H54 (cell line): ENCODE data around the gene DNM2.
"Not testable (repeated sequence)": the region's sequence is repeated elsewhere in the genome, so short reads cannot be mapped to it uniquely, and the experiment has no call there.

Experiments
- DNase-seq: peaks from one replicate; pipeline ENCODE4 v3.0.0; 2011; ENCODE audit warnings: low spot score, mixed read lengths; ENCODE audit not compliant: insufficient read length
- FAIRE-seq: peaks from 3 replicates; lab custom pipeline; 2011; peaks lifted over from hg19 to GRCh38; lab: Jason Lieb, UNC
- POLR2A ChIP-seq: IDR thresholded peaks from 2 replicates; pipeline ENCODE4 v1.6.1; 2011; ENCODE audit warnings: low read depth, mild to moderate bottlenecking, low read length

Gene DNM2

GRCh38 chr19:10724573-10725071 is 6.7 kb downstream of the DNM2 start:
- no peak for TF ChIP-seq POLR2A
- DNase-seq, result no peak
- FAIRE-seq, result no peak

DNA sequence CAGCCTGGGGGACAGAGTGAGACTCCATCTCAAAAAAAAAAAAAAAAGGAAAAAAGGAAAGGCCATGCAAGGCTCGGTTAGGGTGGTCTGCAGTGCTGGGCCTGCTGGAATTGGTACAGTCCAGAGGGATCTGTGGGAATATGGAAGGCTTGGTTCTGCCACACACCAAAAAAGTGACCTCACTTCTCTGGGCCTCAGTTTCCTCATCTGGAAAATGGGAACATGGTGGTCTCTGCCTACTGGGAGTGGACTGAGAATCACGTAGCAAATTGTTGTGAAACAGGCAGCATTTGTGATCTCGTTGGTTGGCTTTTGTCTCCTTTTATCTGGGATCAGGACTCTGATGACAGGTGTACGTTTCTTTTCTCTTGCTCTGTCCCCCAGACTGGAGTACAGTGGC is 7.5 kb downstream of the DNM2 start:
- FAIRE-seq (no peak), DNase-seq (no peak)
- TF ChIP-seq POLR2A, result no peak

DNA sequence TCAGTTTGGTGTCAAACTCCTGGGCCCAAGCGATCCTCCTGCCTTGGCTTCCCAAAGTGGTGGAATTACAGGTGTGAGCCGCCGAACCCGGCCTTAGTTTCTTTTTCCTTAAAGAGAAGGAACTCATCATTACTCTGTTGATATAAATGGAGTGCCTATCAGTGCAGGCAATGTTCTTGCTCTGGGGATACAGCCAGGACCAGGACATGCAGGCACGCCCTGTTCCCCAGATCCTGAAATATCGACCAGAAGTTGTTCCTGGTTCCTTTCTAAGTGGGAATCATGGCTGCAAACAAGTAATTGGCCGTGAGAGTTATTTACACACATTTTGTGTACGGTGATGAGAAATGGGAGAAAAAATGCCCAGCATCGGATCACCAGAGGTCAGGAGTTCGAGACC is 8.4 kb downstream of the DNM2 start:
- DNase-seq, result no peak
- TF ChIP-seq POLR2A, result no peak
- no peak for FAIRE-seq

DNA sequence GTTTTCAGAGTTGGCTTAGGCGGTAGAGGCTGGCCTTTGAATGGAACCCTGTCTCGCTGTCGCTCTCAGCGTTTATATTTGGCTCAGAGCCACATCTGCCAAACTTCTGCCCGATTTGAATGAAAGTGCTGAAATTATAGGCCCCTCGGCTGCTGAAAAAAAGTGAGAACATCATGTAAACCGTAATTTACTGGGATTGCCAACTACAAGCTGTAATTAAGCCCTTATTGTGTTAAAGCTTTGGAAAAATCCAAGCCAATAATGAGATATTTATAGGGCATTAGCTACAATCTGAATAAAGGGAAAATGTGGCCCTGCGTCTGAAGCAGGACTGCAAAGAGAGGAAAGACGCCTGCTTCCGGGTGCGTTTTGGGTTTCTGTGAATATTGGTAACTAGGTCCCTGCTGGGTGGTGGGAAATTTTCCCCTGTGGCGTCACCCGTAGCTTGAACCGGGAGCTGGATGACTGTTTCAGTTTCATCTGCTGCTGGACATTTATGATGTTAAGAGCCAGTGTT is 9.9 kb downstream of the DNM2 start:
- no peak for TF ChIP-seq POLR2A
- FAIRE-seq, result no peak
- no peak for DNase-seq

DNA sequence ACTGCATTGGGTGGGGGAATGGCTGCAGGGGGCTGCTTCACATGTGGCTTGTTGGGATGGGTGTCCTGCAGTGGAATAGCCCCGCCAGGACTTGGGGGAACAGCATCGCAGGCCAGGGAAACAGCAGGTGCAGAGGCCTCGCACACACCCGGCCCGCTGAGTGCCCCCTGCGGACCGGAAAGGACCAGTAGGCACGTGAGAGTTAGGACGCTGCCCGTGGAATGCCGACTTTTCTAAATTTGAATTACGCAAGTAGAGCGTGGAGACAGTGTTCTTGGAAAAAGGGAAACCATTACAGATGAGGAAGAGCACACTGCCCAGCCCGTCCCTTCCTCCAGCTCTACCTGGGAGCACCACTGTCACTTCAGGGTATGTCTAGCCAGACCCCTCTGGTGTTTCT is 11.5 kb downstream of the DNM2 start:
- TF ChIP-seq POLR2A, result no peak
- FAIRE-seq, result no peak
- no peak for DNase-seq

DNA sequence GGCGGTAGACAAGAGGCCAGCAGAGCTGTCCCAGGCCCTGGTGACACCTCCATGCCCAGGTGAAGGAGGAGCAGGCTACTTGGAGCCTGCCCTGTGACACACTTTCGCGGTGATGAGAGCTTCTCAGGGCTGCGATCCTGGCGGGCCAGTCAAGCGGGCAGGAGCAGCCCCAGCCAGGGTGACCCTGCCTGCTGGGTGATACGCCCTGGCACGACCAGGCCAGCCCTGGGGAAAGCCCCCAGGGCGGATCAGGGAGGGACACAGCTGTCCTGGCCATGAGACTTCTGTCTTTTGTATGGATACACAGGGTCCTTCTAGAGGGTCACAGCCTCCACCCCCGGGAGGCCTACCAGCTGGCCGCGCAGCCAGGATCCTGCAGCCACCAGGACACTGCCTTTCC is 13.1 kb downstream of the DNM2 start:
- FAIRE-seq (no peak), DNase-seq (no peak)
- TF ChIP-seq POLR2A, result no peak

DNA sequence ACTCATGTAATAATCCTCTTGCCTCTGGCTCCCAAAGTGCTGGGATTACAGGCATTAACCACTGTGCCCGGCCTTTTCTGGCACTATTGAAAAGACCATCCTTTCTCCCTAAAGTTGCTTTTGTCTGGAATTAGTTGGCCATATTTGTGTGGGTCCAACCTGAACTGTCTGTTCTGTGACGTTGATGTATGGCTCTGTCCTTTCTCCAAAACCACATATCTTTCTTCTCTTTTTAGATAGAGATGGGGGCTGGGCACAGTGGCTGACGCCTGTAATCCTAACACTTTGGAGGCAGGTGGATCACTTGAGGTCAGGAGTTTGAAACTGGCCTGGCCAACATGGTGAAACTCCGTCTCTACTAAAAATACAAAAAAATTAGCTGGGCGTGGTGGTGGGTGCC is 17.9 kb downstream of the DNM2 start:
- no peak for DNase-seq
- no peak for FAIRE-seq
- no peak for TF ChIP-seq POLR2A

DNA sequence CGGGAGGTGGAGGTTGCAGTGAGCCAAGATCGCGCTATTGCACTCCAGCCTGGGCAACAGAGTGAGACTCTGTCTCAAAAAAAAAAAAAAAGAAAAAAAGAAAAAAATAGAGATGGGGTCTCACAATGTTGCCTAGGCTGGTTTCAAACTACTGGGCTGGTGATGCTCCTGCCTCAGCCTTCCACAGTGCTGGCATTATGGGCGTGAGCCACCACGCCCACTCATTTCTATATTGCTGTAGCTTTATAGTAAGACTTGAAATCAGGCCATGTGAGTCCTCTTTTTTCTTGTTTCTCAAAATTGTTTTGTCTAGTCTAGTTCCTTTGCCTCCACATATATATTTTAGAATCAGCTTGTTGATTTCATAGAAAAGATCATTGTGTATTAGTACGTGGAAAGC is 18.3 kb downstream of the DNM2 start:
- TF ChIP-seq POLR2A, result no peak
- no peak for FAIRE-seq
- DNase-seq, result no peak

DNA sequence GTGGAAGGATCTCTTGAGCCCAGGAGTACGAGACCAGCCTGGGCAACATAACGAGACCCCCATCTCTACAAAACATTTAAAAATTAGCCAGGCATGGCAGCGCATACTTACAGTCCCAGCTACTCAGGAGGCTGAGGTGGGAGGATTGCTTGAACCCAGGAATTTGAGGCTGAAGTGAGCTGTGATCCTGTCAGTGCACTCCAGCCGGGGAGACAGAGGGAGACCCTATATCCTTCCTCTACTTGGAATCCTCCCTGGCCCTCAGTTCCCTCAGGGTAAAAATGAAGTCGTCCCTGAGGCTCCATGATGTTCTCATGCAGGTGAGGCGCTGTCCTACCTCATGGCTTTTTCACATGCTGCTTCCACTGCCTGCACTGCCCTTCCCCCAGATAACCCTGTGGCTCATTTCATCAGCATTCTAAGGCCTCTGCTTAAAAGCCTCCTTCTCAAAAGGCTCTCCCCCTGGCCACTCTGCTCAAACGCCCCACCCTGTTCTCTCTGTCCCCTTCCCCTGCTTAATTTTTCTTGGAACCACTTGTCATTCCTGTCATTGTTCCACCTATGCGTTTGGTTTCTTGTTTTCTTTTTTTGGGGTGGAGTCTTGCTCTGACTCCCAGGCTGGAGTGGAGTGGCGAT is 19.2 kb downstream of the DNM2 start:
- FAIRE-seq, result no peak
- no peak for TF ChIP-seq POLR2A
- DNase-seq, result no peak

DNA sequence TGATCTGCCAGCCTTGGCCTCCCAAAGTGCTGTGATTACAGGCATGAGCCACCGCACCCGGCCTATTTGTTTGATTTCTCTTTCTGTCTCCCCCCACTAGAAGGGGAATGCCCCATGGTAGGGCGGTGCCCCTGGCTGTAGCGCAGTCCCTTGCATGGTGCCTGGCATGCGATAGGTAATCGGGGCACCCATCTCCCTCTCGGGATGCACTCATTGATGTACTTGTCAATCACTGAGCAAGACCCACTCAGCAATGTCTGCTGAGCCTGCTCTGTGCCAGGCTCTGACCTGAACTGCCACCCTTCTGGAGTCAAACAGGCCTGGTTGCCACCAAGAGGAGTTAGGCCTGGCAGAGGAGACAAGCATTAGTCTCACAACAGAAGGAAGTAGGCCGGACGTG is 19.8 kb downstream of the DNM2 start:
- DNase-seq (no peak), FAIRE-seq (no peak)
- TF ChIP-seq POLR2A, result no peak

DNA sequence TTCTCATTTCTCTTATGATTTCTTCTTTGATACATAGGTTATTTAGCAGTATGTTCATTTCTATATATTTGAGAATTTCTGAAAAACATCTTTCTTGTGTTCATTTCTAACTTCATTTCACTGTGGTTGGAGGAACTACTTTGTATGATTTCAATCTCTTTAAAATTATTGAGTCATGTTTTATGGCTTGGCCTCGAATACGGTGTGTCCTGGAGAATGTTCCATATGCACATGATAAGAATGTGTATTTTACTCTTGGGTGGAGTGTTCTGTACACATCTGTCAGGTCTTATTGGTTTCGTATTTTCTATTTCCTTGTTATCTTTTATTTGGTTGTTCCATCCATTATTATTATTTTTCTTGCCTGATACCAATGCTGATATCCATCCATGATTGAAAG is 22.9 kb downstream of the DNM2 start:
- no peak for DNase-seq
- TF ChIP-seq POLR2A, result no peak
- FAIRE-seq, result no peak

DNA sequence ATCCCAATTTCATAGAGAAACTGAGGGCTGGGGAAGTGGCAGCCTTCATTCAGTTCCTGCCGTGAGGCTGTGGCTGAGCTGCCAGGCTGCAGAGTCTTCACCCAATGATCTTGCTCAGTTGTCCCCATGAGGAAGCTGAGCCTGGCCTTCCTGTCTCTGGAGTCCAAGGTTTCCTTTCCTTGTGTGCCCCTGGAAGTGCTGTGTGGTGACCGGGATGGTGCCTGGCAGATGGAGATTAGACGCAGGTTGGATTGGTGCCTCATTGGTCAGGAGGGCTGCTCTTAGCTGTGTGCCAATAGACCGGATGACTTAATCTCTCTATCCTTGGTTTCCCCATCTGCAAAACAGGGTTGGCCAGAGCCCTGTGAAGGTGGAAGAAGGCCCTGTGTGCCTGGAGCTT is 24.6 kb downstream of the DNM2 start:
- no peak for TF ChIP-seq POLR2A
- no peak for FAIRE-seq

GRCh38 chr19:10744253-10744798 is 26.4 kb downstream of the DNM2 start:
- FAIRE-seq, result no peak
- DNase-seq, result no peak
- no peak for TF ChIP-seq POLR2A

More for the DNA sequence above, 24.6 kb downstream of the DNM2 start:
- no peak for DNase-seq

GRCh38 chr19:10744801-10745293 is 27.0 kb downstream of the DNM2 start:
- FAIRE-seq (no peak), DNase-seq (no peak)
- no peak for TF ChIP-seq POLR2A

DNA sequence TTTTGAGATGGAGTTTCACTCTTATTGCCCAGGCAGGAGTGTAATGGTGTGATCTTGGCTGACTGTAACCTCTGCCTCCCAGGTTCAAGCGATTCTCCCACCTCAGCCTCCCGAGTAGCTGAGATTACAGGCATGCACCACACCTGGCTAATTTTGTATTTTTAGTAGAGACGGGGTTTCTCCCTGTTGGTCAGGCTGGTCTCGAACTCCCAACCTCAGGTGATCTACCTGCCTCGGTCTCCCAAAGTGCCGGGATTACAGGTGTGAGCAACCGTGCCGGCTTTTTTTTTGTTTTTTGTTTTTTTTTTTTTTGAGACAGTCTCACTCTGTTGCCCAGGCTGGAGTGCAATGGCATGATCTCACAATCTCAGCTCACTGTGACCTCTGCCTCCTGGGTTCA is 28.6 kb downstream of the DNM2 start:
- not testable (repeated sequence) for FAIRE-seq

DNA sequence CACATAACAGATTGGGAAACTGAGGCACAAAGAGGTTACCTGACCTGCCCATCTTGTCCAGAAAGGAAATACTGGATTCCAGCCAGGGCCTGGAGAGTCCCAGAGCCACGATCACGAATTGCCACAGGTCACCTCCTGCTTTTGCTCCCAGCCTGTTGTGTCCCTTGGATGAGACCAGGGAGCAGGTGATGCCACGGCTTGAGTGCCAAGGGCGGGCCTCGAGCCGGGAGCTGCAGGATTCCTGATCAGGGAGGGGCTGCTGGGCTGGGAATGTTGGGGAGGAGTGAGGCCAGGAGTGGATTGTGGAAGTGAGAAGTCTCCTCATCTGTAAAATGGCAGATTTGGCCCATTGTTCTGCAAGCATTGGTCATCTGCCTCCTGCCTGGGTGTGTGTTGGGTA is 29.4 kb downstream of the DNM2 start:
- TF ChIP-seq POLR2A, result no peak
- DNase-seq (no peak), FAIRE-seq (no peak)

More for the DNA sequence above, 28.6 kb downstream of the DNM2 start:
- DNase-seq, result not testable (repeated sequence)
